B cell (primary cell): Measurements from ENCODE around the gene YIF1A. TPM values are rescaled to one million over a fixed set of nuclear protein-coding genes. Genes with fewer than 3 reads are reported as not detected.
"Not testable (repeated sequence)": the region's sequence is repeated elsewhere in the genome, so short reads cannot be mapped to it uniquely, and the experiment has no call there.

Experiments
- ATAC-seq: fragments of 200-7000 bp; cut with Tn5 transposase; one replicate; pipeline ENCODE4 v1.10.0; 2021; ENCODE audit warnings: low read depth, mild to moderate bottlenecking, moderate number of reproducible peaks, moderate library complexity
- CTCF ChIA-PET: fragments of 350-600 bp; sonication (Branson Sonifier 250); formaldehyde crosslinking; loops from one replicate; lab custom pipeline; 2021; ENCODE audit warnings: antibody characterized with exemption, inconsistent platforms; lab: Charles Lee
- POLR2A ChIA-PET: fragments of 350-600 bp; sonication (Branson Sonifier 250); formaldehyde crosslinking; loops from one replicate; lab custom pipeline; 2021; ENCODE audit warnings: antibody characterized with exemption; lab: Charles Lee
- DNase-seq: peaks from one replicate; pipeline ENCODE4 v3.0.0; 2013
- H2AFZ ChIP-seq: 2 replicates; pipeline ENCODE4 v1.6.1; 2012; ENCODE audit warnings: mild to moderate bottlenecking, low read depth, low read length; ENCODE audit not compliant: insufficient read depth, poor library complexity, severe bottlenecking
- H3K27ac ChIP-seq, 2 donors: 1 replicate in 1 of 2; 2 replicates in 1 of 2; pipeline ENCODE4 v1.5.1; 2012 to 2013; ENCODE audit warnings: low read length in 2 of 2, mild to moderate bottlenecking in 2 of 2, moderate library complexity in 1 of 2
- H3K27me3 ChIP-seq, 4 experiments: fragments of 200-600 bp in 1 of 4; sonication (generic) in 1 of 4; replicated peaks in 1 of 4; 1 replicate in 2 of 4; 2 replicates in 2 of 4; pipeline versions ENCODE4 v1.6.1 to v1.7.0; 2013 to 2016; ENCODE audit warnings: low read length in 3 of 4, mild to moderate bottlenecking in 2 of 4, mixed read lengths in 1 of 4, moderate library complexity in 1 of 4; ENCODE audit not compliant: insufficient read depth in 4 of 4, control insufficient read depth in 3 of 4; ENCODE audit errors: control extremely low read depth in 1 of 4
- H3K36me3 ChIP-seq, 2 experiments: replicated peaks in 1 of 2; 1 replicate in 1 of 2; 2 replicates in 1 of 2; pipeline versions ENCODE4 v1.6.1 to v1.7.1; 2013; ENCODE audit warnings: low read length in 1 of 2; ENCODE audit not compliant: insufficient read depth in 2 of 2, control insufficient read depth in 1 of 2; ENCODE audit errors: control extremely low read depth in 1 of 2, extremely low read depth in 1 of 2
- H3K4me1 ChIP-seq, 2 donors: fragments of 200-600 bp in 1 of 2; sonication (generic) in 1 of 2; 1 replicate in 1 of 2; 2 replicates in 1 of 2; pipeline versions ENCODE4 v1.5.1 to v1.6.1; 2013 to 2017; ENCODE audit warnings: low read length in 2 of 2; ENCODE audit not compliant: control insufficient read depth in 2 of 2, insufficient read depth in 2 of 2
- H3K4me2 ChIP-seq: replicated peaks from 2 replicates; pipeline ENCODE3; 2012; ENCODE audit warnings: mild to moderate bottlenecking, low read depth, low read length; ENCODE audit not compliant: poor library complexity, severe bottlenecking
- H3K4me3 ChIP-seq, 5 experiments: fragments of 200-600 bp in 1 of 5; sonication (generic) in 1 of 5; 1 replicate in 3 of 5; 2 replicates in 2 of 5; pipeline versions ENCODE4 v1.5.1 to v1.7.0; 2011 to 2016; ENCODE audit warnings: low read length in 4 of 5, mild to moderate bottlenecking in 4 of 5, low read depth in 2 of 5, control low read depth in 1 of 5, moderate library complexity in 1 of 5; ENCODE audit not compliant: insufficient read depth in 1 of 5; ENCODE audit errors: control extremely low read depth in 1 of 5, extremely low read depth in 1 of 5
- H3K79me2 ChIP-seq: fragments of 200-600 bp; sonication (generic); one replicate; pipeline ENCODE4 v1.6.0; 2016; ENCODE audit warnings: low read length; ENCODE audit not compliant: control insufficient read depth, insufficient read depth
- H3K9ac ChIP-seq: fragments of 200-600 bp; sonication (generic); 2 replicates; pipeline ENCODE4 v1.6.1; 2017; ENCODE audit warnings: mild to moderate bottlenecking, low read length, moderate library complexity
- H3K9me3 ChIP-seq, 3 donors: one replicate each; pipeline versions ENCODE4 v1.6.1 to v1.7.1; 2013; ENCODE audit warnings: low read length in 2 of 3; ENCODE audit not compliant: control insufficient read depth in 2 of 3, insufficient read depth in 1 of 3; ENCODE audit errors: control extremely low read depth in 1 of 3
- H4K20me1 ChIP-seq: 2 replicates; pipeline ENCODE4 v1.6.0; 2012; ENCODE audit warnings: mild to moderate bottlenecking, low read length; ENCODE audit not compliant: insufficient read depth, control insufficient read depth, poor library complexity, severe bottlenecking
- H3K27ac Mint-ChIP-seq: one replicate; pipeline ENCODE4 v1.8.0; 2021; ENCODE audit warnings: mixed read lengths
- H3K27me3 Mint-ChIP-seq: one replicate; pipeline ENCODE4 v1.8.0; 2021; ENCODE audit warnings: mixed read lengths
- H3K4me1 Mint-ChIP-seq: one replicate; pipeline ENCODE4 v1.8.0; 2021; ENCODE audit warnings: mixed read lengths
- H3K4me3 Mint-ChIP-seq: one replicate; pipeline ENCODE4 v1.8.0; 2021; ENCODE audit warnings: mixed read lengths
- H3K9me3 Mint-ChIP-seq: one replicate; pipeline ENCODE4 v1.8.0; 2022; ENCODE audit warnings: mixed read lengths; ENCODE audit not compliant: insufficient read depth
- EZH2 ChIP-seq: IDR thresholded peaks from 2 replicates; pipeline ENCODE4 v1.6.1; 2012; ENCODE audit warnings: borderline replicate concordance, low read depth, mild to moderate bottlenecking, moderate library complexity, low read length; ENCODE audit not compliant: insufficient read depth, poor library complexity, severe bottlenecking
- WGBS: methylation state at CpG from one replicate; pipeline ENCODE4 v1.1.5; 2013; ENCODE audit warnings: missing lambda C conversion rate; ENCODE audit not compliant: insufficient coverage; 5-methylcytosine and 5-hydroxymethylcytosine counted together
- intact Hi-C: fragments of 100-400 bp; cut with micrococcal nuclease; formaldehyde crosslinking; loops from one replicate; pipeline ENCODE4 v1.10.0; 2022
- polyA plus RNA-seq: library from polyadenylated mRNA; depleted of rRNA; stranded (reverse); fragments of >200 nt; gene quantifications from 2 replicates; pipeline ENCODE4 v1.2.3, GENCODE V29; 2012
- total RNA-seq, 2 donors: library from RNA; stranded (reverse); fragments of 120-200 nt in 1 of 2; gene quantifications; 1 replicate in 1 of 2; 2 replicates in 1 of 2; pipeline versions ENCODE4 v1.2.3 to v1.2.4, GENCODE V29; 2013 to 2022
- TF ChIP-seq, protein P1 (sequence below): fragments of 200-600 bp; IDR thresholded peaks from one replicate; pipeline ENCODE4 v1.8.0; 2022; ENCODE audit warnings: antibody characterized with exemption, mild to moderate bottlenecking

Gene YIF1A
- total and polyA plus RNA-seq, 2 donors (not counting 1 experiment from before 2014, with no cell fraction given), result 43.9 to 95.0 TPM

DNA sequence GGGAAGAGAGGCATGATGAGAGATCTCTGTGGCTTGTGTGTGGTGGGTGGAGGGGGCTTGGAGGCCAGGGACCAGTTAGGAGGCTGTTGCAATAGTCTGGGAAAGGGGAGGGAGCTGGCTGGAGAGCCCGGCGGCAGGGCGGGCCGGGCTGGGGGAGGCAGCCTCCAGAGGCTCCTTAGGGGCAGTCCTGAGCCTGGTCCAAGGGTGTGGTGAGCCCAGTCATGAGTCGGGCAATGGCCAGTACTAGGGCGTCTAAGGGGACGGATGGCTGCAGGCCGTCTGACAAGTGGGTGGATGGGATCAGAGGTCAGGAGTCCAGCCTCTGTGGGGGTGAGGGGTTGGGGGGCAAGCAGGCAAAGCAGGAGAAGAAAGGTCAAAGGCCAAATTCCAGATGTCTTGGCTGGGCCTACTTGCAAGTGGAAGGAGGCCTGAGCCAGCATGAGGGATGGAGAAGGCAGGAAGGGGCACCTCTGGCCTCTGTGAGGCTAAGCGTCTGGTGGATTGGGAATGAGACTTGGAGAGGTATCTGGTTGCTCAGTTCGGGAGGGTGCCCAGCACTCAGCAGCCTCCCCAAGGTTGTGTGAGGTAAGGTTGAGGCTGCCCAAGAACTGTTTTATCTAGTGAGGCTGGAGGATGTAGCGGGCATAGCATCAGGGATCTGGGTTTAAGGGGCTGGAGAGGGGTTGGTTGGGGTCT lies 33.9 kb upstream of the YIF1A start:
- no peak for DNase-seq
- no peak overlapping the region for H3K4me2 ChIP-seq
- intact Hi-C loops, result no loop called here
- peaks cover 25% of the 10 kb centered on the region for H3K4me1 Mint-ChIP-seq
- no peaks in the 10 kb centered on the region for H3K79me2 ChIP-seq
- H3K4me3 ChIP-seq, result no peak overlapping the region
- ChIA-PET CTCF (interaction anchor here (1.4 to 1.8 kb wide), 2 partner anchors 8 to 11 kb away, joined by 5 to 22 read pairs; no protein-coding TSS in a partner anchor), POLR2A (no interaction called here)
- H4K20me1 ChIP-seq, result no peaks in the 10 kb centered on the region
- H3K27ac ChIP-seq, result no peak overlapping the region
- H3K9me3 Mint-ChIP-seq, result no peaks in the 10 kb centered on the region
- no peaks in the 10 kb centered on the region for H3K36me3 ChIP-seq
- H3K27ac Mint-ChIP-seq, result peak overlapping the region; percentile 16
- ATAC-seq, result no peak
- no peaks in the 10 kb centered on the region for H3K27me3 ChIP-seq
- H3K4me1 ChIP-seq, result peaks cover 21 to 31% of the 10 kb centered on the region in 2 donors
- TF ChIP-seq, protein P1, sequence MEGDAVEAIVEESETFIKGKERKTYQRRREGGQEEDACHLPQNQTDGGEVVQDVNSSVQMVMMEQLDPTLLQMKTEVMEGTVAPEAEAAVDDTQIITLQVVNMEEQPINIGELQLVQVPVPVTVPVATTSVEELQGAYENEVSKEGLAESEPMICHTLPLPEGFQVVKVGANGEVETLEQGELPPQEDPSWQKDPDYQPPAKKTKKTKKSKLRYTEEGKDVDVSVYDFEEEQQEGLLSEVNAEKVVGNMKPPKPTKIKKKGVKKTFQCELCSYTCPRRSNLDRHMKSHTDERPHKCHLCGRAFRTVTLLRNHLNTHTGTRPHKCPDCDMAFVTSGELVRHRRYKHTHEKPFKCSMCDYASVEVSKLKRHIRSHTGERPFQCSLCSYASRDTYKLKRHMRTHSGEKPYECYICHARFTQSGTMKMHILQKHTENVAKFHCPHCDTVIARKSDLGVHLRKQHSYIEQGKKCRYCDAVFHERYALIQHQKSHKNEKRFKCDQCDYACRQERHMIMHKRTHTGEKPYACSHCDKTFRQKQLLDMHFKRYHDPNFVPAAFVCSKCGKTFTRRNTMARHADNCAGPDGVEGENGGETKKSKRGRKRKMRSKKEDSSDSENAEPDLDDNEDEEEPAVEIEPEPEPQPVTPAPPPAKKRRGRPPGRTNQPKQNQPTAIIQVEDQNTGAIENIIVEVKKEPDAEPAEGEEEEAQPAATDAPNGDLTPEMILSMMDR, result no peak
- no peak for TF ChIP-seq EZH2
- 95% methylated on average over 11 of the region's 11 CpGs for WGBS
- no peaks in the 10 kb centered on the region for H3K9me3 ChIP-seq
- no peaks in the 10 kb centered on the region for H3K27me3 Mint-ChIP-seq
- H3K4me3 Mint-ChIP-seq, result no peak overlapping the region
- H3K9ac ChIP-seq, result no peak overlapping the region
- H2AFZ ChIP-seq, result no peak overlapping the region

DNA sequence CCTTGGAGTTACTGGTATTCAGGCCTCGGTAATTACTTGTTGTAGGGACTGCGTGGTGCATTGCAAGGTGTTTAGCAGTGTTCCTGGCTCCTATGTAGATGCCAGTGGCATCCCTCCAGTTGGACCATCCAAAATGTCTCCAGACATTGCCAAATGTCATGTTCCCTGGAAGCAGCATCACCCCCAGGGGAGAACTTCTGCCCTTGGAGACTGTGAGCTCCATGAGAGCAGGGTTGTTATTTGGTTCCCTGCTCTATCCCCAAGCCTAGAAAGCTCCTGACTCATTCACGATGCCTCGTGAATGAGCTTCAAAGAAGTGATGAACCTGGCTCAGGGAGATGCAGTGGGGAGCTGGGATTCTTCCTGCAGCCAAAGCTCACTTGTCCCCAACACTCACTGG lies 32.7 kb upstream of the YIF1A start:
- intact Hi-C loops, result no loop called here
- Mint-ChIP-seq H3K4me3 (no peak overlapping the region), H3K27ac (no peak overlapping the region), H3K27me3 (no peaks in the 10 kb centered on the region), H3K4me1 (peaks cover 28% of the 10 kb centered on the region), H3K9me3 (no peaks in the 10 kb centered on the region)
- H2AFZ ChIP-seq, result no peak overlapping the region
- no peak overlapping the region for H3K9ac ChIP-seq
- POLR2A ChIA-PET, result no interaction called here
- no peak overlapping the region for H3K4me2 ChIP-seq
- H3K27ac ChIP-seq, result no peak overlapping the region
- H3K4me1 ChIP-seq, result peaks cover 27 to 37% of the 10 kb centered on the region in 2 donors
- DNase-seq, result no peak
- no peaks in the 10 kb centered on the region for H4K20me1 ChIP-seq
- H3K9me3 ChIP-seq, result no peaks in the 10 kb centered on the region
- WGBS, result 100% methylated on average over 3 of the region's 4 CpGs
- CTCF ChIA-PET, result interaction anchor here (1.4 to 1.8 kb wide), 2 partner anchors 9 to 10 kb away, joined by 5 to 22 read pairs; no protein-coding TSS in a partner anchor
- H3K36me3 ChIP-seq, result no peaks in the 10 kb centered on the region
- ATAC-seq, result no peak
- H3K4me3 ChIP-seq, result no peak overlapping the region
- H3K27me3 ChIP-seq, result no peaks in the 10 kb centered on the region
- TF ChIP-seq EZH2, result no peak
- TF ChIP-seq, protein P1, result no peak
- H3K79me2 ChIP-seq, result no peaks in the 10 kb centered on the region

DNA sequence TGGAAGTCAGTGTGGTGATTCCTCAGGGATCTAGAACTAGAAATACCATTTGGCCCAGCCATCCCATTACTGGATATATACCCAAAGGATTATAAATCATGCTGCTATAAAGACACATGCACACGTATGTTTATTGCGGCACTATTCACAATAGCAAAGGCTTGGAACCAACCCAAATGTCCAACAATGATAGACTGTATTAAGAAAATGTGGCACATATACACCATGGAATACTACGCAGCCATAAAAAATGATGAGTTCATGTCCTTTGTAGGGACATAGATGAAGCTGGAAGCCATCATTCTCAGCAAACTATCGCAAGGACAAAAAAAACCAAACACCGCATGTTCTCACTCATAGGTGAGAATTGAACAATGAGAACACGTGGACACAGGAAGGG lies 31.8 kb upstream of the YIF1A start:
- H3K27ac Mint-ChIP-seq, H2AFZ ChIP-seq, H3K9ac ChIP-seq, H3K4me3 ChIP-seq, DNase-seq, H4K20me1 ChIP-seq, H3K9me3 ChIP-seq, CTCF ChIA-PET, H3K79me2 ChIP-seq, POLR2A ChIA-PET, ATAC-seq, H3K27me3 Mint-ChIP-seq, H3K4me2 ChIP-seq, intact Hi-C loops, H3K27ac ChIP-seq, H3K27me3 ChIP-seq, H3K36me3 ChIP-seq, H3K4me3 Mint-ChIP-seq, H3K9me3 Mint-ChIP-seq: not testable (repeated sequence)
- H3K4me1 ChIP-seq, result peaks cover 24 to 29% of the 10 kb centered on the region in 2 donors
- peaks cover 28% of the 10 kb centered on the region for H3K4me1 Mint-ChIP-seq
- 75% methylated on average over 2 of the region's 6 CpGs for WGBS
